ENCODE measurements around the gene DSC1. TPM values are rescaled to one million over a fixed set of nuclear protein-coding genes. Genes with fewer than 3 reads are reported as not detected.
A peak's percentile ranks its signal among the peaks of the same experiment; 100 is the strongest.

Gene DSC1
- total and polyA plus RNA-seq, 2 of the 8 experiments (the other 6 are each of a cell fraction or from before 2014, with no cell fraction given), result 0.02 TPM; not detected in 1

GRCh38 chr18:31162419-31162793, 250 bp downstream of the DSC1 start:
- H3K36me3 ChIP-seq (ENCODE audit: control insufficient read depth in 2 of 4, insufficient read depth in 4 of 4, low read length in 3 of 4), result no peaks in the 10 kb centered on the region
- no peak overlapping the region for H2AK5ac ChIP-seq (ENCODE audit: low read depth, low read length)
- no peaks in the 10 kb centered on the region for H4K20me1 ChIP-seq (replicated peaks in 1 of 2; ENCODE audit: control insufficient read depth in 1 of 2, insufficient read depth in 2 of 2, low read length in 2 of 2)
- H3K9me3 ChIP-seq (ENCODE audit: insufficient read depth in 2 of 2, low read depth in 1 of 2, low read length in 1 of 2), result no peaks in the 10 kb centered on the region
- H3K4me1 ChIP-seq (replicated peaks in 1 of 4; ENCODE audit: control insufficient read depth in 3 of 4, insufficient read depth in 4 of 4, low read length in 3 of 4), result peaks cover 0 to 1% (median 0%) of the 10 kb centered on the region in 4 experiments; a peak in 2 of 7 replicates
- H2BK15ac ChIP-seq (ENCODE audit: low read length), result no peak overlapping the region
- no peaks in the 10 kb centered on the region for H3K27me3 ChIP-seq (replicated peaks in 1 of 4; ENCODE audit: control insufficient read depth in 3 of 4, extremely low read depth in 1 of 4, insufficient read depth in 3 of 4, low read length in 3 of 4)
- no peak overlapping the region for H4K5ac ChIP-seq (ENCODE audit: insufficient read length, low read depth, low read length)
- DNase-seq (ENCODE audit: low read depth in 1 of 2, low spot score in 2 of 2), result no peak
- H2BK5ac ChIP-seq (ENCODE audit: low read depth, low read length), result no peak overlapping the region
- no peak overlapping the region for H3K23ac ChIP-seq (ENCODE audit: insufficient read length)
- no peak overlapping the region for H3K4me3 ChIP-seq (ENCODE audit: extremely low read depth in 1 of 4, insufficient read depth in 2 of 4, low read depth in 3 of 4, low read length in 4 of 4)
- H2BK120ac ChIP-seq (replicated peaks; ENCODE audit: low read depth, low read length), result no peak overlapping the region
- no peak overlapping the region for H4K8ac ChIP-seq (ENCODE audit: extremely low read depth, insufficient read depth, low read length)
- H3K56ac ChIP-seq (replicated peaks; ENCODE audit: insufficient read length, low read depth, low read length), result no peak overlapping the region
- H3K79me2 ChIP-seq (ENCODE audit: control insufficient read depth in 1 of 2, insufficient read depth in 2 of 2, low read length in 2 of 2), result no peaks in the 10 kb centered on the region
- no peak overlapping the region for H3K9ac ChIP-seq (replicated peaks in 1 of 4; ENCODE audit: extremely low read depth in 1 of 4, low read depth in 3 of 4, low read length in 3 of 4)
- 0 out of 2 replicates have a peak overlapping the region, but pooled peaks have one; percentile 27 for H3K18ac ChIP-seq (ENCODE audit: extremely low read depth, low read length)
- H3K4ac ChIP-seq (replicated peaks; ENCODE audit: insufficient read length, low read depth, low read length), result no peak overlapping the region
- no peak overlapping the region for H3K14ac ChIP-seq (ENCODE audit: insufficient read length)
- peak overlapping the region; percentile 70; the same call in 1 of the 2 replicates for H2AFZ ChIP-seq (ENCODE audit: low read length)
- no peak overlapping the region for H4K91ac ChIP-seq (replicated peaks; ENCODE audit: insufficient read length, low read length)
- no peaks in the 10 kb centered on the region for H3K79me1 ChIP-seq (ENCODE audit: low read depth, low read length)
- 78% methylated on average over 5 of the region's 5 CpGs; no CpG with 5 or more reads in 1 of the 2 experiments for WGBS, 2 experiments (ENCODE audit: extremely low coverage in 1 of 2, insufficient coverage in 1 of 2, insufficient read length in 1 of 2, insufficient replicate concordance in 2 of 2, low coverage in 1 of 2, low lambda C conversion rate in 2 of 2, missing lambda C conversion rate in 1 of 2)
- ChIA-PET CTCF (ENCODE audit: partially characterized antibody) (interaction anchor here (0.8 to 1.0 kb wide), 2 partner anchors 11 to 263 kb away, joined by 4 read pairs; no protein-coding TSS in a partner anchor), POLR2A (ENCODE audit: partially characterized antibody) (no interaction called here)
- H3K4me2 ChIP-seq (ENCODE audit: insufficient read depth in 1 of 2, low read depth in 2 of 2, low read length in 2 of 2), result no peak overlapping the region
- H2BK20ac ChIP-seq (ENCODE audit: low read length), result no peak overlapping the region
- no peak overlapping the region for H2BK12ac ChIP-seq (ENCODE audit: low read depth, low read length)
- H3K27ac ChIP-seq (ENCODE audit: low read depth, low read length), result no peak overlapping the region
- no peak for FAIRE-seq
- H3K23me2 ChIP-seq (ENCODE audit: low read depth, low read length), result no peaks in the 10 kb centered on the region
- no peak for TF ChIP-seq JUN (IDR thresholded peaks at IDR 0.05; ENCODE audit: low read depth, low read length)
- TF ChIP-seq POLR2AphosphoS5 (IDR thresholded peaks at IDR 0.05; ENCODE audit: low read depth, low read length), result no peak
- TF ChIP-seq, protein P1, sequence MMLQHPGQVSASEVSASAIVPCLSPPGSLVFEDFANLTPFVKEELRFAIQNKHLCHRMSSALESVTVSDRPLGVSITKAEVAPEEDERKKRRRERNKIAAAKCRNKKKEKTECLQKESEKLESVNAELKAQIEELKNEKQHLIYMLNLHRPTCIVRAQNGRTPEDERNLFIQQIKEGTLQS (IDR thresholded peaks at IDR 0.05; ENCODE audit: insufficient read depth, low read depth, low read length), result no peak
- TF ChIP-seq, protein P2, sequence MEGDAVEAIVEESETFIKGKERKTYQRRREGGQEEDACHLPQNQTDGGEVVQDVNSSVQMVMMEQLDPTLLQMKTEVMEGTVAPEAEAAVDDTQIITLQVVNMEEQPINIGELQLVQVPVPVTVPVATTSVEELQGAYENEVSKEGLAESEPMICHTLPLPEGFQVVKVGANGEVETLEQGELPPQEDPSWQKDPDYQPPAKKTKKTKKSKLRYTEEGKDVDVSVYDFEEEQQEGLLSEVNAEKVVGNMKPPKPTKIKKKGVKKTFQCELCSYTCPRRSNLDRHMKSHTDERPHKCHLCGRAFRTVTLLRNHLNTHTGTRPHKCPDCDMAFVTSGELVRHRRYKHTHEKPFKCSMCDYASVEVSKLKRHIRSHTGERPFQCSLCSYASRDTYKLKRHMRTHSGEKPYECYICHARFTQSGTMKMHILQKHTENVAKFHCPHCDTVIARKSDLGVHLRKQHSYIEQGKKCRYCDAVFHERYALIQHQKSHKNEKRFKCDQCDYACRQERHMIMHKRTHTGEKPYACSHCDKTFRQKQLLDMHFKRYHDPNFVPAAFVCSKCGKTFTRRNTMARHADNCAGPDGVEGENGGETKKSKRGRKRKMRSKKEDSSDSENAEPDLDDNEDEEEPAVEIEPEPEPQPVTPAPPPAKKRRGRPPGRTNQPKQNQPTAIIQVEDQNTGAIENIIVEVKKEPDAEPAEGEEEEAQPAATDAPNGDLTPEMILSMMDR (IDR thresholded peaks at IDR 0.05; ENCODE audit: control extremely low read depth in 1 of 3, insufficient read depth in 1 of 3, low read depth in 1 of 3, low read length in 3 of 3), result no peak
- TF ChIP-seq CBX5 (IDR thresholded peaks at IDR 0.05; ENCODE audit: low read depth, low read length), result no peak
- TF ChIP-seq TAF7 (optimal IDR thresholded peaks at IDR 0.05; ENCODE audit: borderline replicate concordance, low read depth, low read length), result no peak
- TF ChIP-seq, protein P3, sequence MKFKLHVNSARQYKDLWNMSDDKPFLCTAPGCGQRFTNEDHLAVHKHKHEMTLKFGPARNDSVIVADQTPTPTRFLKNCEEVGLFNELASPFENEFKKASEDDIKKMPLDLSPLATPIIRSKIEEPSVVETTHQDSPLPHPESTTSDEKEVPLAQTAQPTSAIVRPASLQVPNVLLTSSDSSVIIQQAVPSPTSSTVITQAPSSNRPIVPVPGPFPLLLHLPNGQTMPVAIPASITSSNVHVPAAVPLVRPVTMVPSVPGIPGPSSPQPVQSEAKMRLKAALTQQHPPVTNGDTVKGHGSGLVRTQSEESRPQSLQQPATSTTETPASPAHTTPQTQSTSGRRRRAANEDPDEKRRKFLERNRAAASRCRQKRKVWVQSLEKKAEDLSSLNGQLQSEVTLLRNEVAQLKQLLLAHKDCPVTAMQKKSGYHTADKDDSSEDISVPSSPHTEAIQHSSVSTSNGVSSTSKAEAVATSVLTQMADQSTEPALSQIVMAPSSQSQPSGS (IDR thresholded peaks at IDR 0.05; ENCODE audit: low read length), result no peak
- no peak for TF ChIP-seq TEAD4 (IDR thresholded peaks at IDR 0.05; ENCODE audit: low read depth, low read length)
- TF ChIP-seq ZNF274 (IDR thresholded peaks at IDR 0.05; ENCODE audit: borderline replicate concordance, extremely low read depth, low read length), result no peak
